T-helper 17 cell (primary cell): ENCODE data around the gene GRIK4. TPM values are rescaled to one million over a fixed set of nuclear protein-coding genes. Genes with fewer than 3 reads are reported as not detected.

Experiments
- ATAC-seq: fragments of 150-1000 bp; cut with Tn5 transposase; 2 replicates; pipeline ENCODE4 v1.10.0; 2021; ENCODE audit warnings: mild to moderate bottlenecking, moderate library complexity
- DNase-seq, 3 donors: peaks; one replicate each; pipeline versions ENCODE4 v3.0.0 to v3.0.0-alpha.2; 2020 to 2021
- H3K9me3 ChIP-seq: one replicate; pipeline ENCODE4 v1.7.0; 2013; ENCODE audit warnings: low read length, mild to moderate bottlenecking; ENCODE audit not compliant: control insufficient read depth, poor library complexity, severe bottlenecking
- H3K27ac Mint-ChIP-seq: one replicate; pipeline ENCODE4 v1.8.0; 2022; ENCODE audit warnings: mild to moderate bottlenecking, moderate library complexity, mixed read lengths
- H3K27me3 Mint-ChIP-seq: one replicate; pipeline ENCODE4 v1.8.0; 2022; ENCODE audit warnings: mixed read lengths
- H3K36me3 Mint-ChIP-seq: one replicate; pipeline ENCODE4 v1.8.0; 2022; ENCODE audit warnings: low read depth, mixed read lengths
- H3K4me1 Mint-ChIP-seq: one replicate; pipeline ENCODE4 v1.8.0; 2022; ENCODE audit warnings: mild to moderate bottlenecking, mixed read lengths
- H3K4me3 Mint-ChIP-seq: one replicate; pipeline ENCODE4 v1.8.0; 2022; ENCODE audit warnings: mild to moderate bottlenecking, moderate library complexity, mixed read lengths
- total RNA-seq, 4 donors: library from RNA in 2 of 4; stranded (reverse) in 2 of 4; gene quantifications; one replicate each; pipeline ENCODE4 v1.2.3 and lab custom pipeline; 2022 to 2026

GRIK4 gene
- total RNA-seq, 2 donors from 2014 or later: 0.05 to 0.10 TPM

DNA sequence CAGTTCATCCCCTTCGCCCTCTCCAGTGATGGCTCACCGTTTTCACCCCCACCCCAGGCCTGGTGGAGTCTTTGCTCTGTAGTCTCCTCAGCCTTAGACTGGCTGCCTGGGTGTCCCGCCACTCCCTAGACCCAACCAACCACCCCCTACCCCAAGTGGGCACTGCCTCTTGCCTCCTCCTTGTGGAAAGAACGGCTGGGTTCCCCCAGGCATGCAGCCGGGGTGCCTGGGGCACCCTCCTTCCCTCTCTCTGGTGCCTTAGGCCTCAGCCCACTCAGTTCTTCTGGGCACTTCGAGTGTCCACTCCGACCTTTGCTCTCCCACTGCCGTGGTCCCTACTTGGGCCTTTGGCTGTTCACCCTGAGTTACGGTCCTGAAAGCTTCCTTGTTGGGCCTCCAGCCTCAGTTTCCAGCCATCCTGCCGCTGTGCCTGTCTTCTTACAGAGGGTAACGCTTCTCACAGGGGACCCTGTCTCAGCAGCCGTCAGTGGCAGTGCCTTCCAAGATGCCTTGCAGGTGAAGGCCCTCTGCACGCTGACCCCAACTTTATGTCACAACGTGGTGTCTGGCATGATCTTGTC is 3.1 kb downstream of the GRIK4 start:
- H3K36me3 Mint-ChIP-seq: peaks cover 6% of the 10 kb centered on the region
- no peak for DNase-seq
- H3K4me1 Mint-ChIP-seq: peaks cover 9% of the 10 kb centered on the region
- ATAC-seq: no peak
- no peak overlapping the region for H3K27ac Mint-ChIP-seq
- no peaks in the 10 kb centered on the region for H3K9me3 ChIP-seq
- peaks cover 68% of the 10 kb centered on the region for H3K27me3 Mint-ChIP-seq
- peak overlapping the region; percentile 51 for H3K4me3 Mint-ChIP-seq

DNA sequence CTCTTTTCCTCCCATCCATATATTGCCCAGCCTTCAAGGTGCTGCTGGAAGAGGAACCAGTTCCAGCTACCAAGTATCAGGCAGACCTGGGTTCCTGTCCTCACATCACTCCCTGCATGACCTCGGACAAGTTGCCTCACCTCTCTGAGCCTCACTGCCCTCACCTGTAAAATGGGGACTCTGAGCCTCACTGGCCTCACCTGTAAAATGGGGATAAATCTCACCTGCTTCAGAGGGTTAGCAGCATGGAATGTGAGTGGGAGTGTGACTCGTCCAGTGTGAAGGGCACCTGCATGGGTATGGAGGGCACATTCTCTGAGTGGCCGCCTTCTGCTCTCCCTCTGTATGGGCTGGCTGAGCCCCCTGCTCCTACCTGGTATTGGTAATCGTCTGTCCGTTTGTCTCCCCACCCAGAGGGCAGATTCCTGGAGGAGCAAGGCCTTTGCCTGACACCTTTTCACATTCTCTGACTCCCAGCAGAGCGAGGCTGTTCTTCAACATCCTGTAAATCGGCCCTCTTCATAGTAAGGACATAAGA is 3.7 kb downstream of the GRIK4 start:
- H3K9me3 ChIP-seq: no peaks in the 10 kb centered on the region
- Mint-ChIP-seq H3K36me3 (peaks cover 6% of the 10 kb centered on the region), H3K27me3 (peaks cover 65% of the 10 kb centered on the region), H3K4me1 (peaks cover 9% of the 10 kb centered on the region), H3K4me3 (no peak overlapping the region), H3K27ac (no peak overlapping the region)
- ATAC-seq: no peak
- DNase-seq: no peak

DNA sequence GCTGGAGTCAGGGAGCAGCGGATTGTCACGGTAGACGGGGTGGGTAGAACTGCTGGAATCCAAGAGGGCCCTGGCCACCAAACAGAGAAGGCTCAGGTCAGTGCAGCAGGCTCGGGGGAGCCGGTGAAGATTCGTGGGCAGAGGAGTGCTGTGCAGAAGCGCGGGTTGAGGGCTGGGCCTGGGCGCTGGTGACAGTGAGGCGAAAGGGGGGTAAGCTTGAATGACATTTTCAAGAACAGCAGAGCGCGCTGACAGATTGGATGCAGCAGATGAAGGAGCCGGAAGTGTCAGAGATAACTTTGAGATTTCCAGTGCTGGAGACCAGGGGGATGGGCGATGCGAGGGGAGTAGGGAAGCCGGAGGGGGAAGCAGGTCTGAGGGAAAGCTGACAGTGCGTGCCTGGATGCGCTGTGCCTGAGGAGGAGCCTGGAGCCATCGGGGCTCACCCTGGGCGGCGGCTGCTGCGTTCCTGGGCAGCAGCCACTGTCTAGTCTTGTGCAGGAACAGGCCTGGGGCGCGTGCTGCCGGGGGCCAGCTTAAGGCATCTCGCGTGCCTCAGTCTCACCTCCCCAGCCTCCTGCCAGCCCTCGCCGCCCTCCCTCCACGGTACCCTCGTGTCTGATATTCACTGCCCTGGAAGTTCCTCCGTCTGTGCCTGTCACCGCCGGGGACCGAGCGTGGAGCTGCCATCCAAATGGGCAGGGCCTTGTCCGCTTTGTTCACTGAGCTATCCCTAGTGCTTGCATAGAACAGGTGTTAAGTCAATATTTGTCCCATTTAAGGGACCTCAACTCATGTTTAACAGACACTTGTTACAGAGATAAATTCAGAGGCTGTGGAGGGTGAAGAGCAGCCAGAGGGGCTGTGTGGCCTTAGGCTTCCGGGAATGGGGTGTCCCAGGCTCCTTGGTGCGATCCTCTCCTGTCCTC is 5.2 kb downstream of the GRIK4 start:
- no peak for ATAC-seq

DNA sequence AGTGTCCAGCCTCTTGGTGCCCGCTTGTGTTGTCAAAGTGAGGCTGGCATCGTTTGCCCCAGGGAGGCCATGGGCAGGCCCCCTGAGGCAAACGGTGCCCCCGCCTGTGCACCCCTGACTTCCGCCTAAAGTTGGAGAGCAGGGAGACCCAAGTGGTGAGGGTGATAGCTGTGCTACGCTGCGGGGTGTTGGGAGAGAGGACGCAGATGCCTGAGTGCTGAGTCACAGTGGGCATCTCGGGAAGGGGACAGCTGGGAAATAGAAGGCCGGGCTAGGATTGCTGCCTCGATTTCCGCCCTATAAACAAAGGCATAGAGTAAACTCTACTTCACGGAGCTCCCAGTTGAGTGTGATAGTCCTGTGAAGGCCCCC is 5.8 kb downstream of the GRIK4 start:
- Mint-ChIP-seq H3K27ac (no peak overlapping the region), H3K27me3 (peaks cover 72% of the 10 kb centered on the region), H3K4me1 (peaks cover 7% of the 10 kb centered on the region), H3K36me3 (peaks cover 4% of the 10 kb centered on the region), H3K4me3 (no peak overlapping the region)
- no peak for ATAC-seq
- H3K9me3 ChIP-seq: no peaks in the 10 kb centered on the region
- no peak for DNase-seq

More for the DNA sequence above, 5.2 kb downstream of the GRIK4 start:
- DNase-seq: no peak
- no peaks in the 10 kb centered on the region for H3K9me3 ChIP-seq
- Mint-ChIP-seq H3K27me3 (peaks cover 66% of the 10 kb centered on the region), H3K36me3 (peaks cover 4% of the 10 kb centered on the region), H3K4me1 (peaks cover 7% of the 10 kb centered on the region), H3K27ac (no peak overlapping the region), H3K4me3 (no peak overlapping the region)

DNA sequence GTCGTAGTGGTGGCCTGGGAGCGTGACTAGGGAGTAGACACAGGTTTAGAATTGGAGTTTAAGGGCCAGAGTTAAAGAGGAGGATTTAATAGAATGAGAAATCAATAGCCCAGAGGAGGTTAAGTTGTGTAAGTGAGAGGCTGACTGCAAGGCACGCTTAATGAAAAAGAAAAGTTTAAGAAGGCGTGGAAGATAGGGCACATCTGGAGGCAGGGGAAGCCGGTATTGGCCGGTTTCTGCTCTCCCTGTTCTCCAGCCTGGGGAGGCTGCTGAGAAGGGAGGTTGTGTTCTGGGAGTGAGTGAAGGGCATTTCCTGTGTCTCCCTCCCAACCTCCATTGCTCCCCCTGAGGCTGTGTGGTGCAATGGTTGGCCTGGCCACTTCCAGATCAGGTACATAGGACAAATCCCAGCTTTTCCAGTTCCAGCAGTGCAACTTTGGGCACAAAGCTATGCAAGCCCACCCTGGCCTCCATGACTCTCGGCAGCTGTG is 6.3 kb downstream of the GRIK4 start:
- no peak for DNase-seq
- no peaks in the 10 kb centered on the region for H3K9me3 ChIP-seq
- peaks cover 75% of the 10 kb centered on the region for H3K27me3 Mint-ChIP-seq
- H3K36me3 Mint-ChIP-seq: peaks cover 4% of the 10 kb centered on the region
- ATAC-seq: no peak
- H3K27ac Mint-ChIP-seq: no peak overlapping the region
- H3K4me3 Mint-ChIP-seq: no peak overlapping the region
- H3K4me1 Mint-ChIP-seq: peaks cover 7% of the 10 kb centered on the region

DNA sequence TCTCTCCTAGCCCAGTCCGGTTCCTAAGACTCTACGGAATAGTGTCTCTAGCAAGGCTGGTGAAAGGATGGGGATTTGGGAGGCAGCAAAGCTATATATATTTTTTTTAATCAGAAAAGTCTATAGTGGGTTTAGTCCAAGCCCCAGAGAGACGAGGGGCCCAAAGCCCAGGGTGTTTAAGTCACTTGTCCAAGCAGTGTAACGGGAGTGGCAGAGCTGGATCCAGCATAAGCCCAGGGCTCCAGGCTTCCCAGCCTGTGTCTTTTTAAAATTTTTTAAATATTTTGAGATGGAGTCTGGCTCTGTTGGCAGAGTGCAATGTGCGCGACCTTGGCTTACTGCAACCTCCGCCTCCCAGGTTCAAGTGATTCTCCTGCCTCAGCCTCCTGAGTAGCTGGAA is 6.8 kb downstream of the GRIK4 start:
- H3K27me3 Mint-ChIP-seq: peaks cover 72% of the 10 kb centered on the region
- H3K27ac Mint-ChIP-seq: no peak overlapping the region
- peaks cover 7% of the 10 kb centered on the region for H3K4me1 Mint-ChIP-seq
- H3K36me3 Mint-ChIP-seq: peaks cover 4% of the 10 kb centered on the region
- ATAC-seq (no peak), DNase-seq (no peak)
- no peak overlapping the region for H3K4me3 Mint-ChIP-seq
- H3K9me3 ChIP-seq: no peaks in the 10 kb centered on the region

DNA sequence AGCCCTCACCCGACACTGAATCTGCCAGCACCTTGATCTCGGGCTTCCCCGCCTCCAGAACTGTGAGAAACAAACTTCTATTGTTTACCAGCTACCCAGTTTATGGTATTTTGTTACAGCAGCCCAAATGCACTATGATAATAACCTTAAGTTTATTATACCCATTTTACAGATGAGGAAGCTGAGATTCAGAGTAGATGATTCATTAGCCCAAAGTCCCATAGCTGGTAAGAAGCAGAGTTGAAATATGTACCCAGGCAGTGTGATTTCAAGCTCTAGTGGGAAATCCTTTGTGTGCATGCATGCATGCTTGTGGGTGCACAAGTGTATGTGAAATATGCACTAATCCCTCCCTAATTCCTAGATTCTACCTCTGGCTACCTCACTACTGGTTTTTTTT is 7.9 kb downstream of the GRIK4 start:
- Mint-ChIP-seq H3K4me1 (peaks cover 7% of the 10 kb centered on the region), H3K27me3 (peaks cover 68% of the 10 kb centered on the region), H3K27ac (no peak overlapping the region), H3K4me3 (no peak overlapping the region), H3K36me3 (peaks cover 4% of the 10 kb centered on the region)
- H3K9me3 ChIP-seq: no peaks in the 10 kb centered on the region
- DNase-seq (no peak), ATAC-seq (no peak)

DNA sequence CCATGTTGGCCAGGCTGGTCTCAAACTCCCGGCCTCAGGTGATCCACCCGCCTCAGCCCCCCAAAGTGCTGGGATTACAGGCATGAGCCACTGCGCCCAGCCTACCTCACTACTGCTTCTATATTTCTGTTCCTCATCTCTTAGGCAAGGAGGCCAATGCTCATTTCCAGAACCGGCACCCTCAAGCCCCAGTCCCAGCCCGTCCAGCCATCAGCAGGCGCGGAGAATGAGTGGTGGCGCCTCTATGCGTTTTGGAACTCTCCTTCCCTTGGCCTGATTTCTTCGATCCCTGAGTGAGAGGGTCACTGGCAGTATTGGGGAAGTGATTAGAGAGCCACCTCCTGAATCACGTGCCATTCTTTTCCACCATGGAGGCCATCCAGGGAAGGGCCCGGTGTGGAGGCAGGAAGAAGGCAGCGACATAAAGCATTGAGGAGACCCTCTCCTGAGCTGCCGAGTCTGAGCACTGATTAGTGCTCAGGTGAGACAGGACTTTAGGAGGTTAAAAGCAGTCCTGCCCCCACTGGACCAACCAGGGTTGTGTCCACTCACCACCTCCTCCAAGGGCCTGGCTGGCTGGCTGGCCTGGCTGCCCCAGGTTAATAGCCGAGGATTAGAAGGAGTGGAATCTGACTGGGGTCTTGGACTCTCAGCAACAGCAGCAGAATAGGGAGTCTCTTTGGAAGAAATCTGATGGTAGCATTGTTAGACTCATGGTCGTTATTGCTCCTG is 8.7 kb downstream of the GRIK4 start:
- peaks cover 4% of the 10 kb centered on the region for H3K36me3 Mint-ChIP-seq

DNA sequence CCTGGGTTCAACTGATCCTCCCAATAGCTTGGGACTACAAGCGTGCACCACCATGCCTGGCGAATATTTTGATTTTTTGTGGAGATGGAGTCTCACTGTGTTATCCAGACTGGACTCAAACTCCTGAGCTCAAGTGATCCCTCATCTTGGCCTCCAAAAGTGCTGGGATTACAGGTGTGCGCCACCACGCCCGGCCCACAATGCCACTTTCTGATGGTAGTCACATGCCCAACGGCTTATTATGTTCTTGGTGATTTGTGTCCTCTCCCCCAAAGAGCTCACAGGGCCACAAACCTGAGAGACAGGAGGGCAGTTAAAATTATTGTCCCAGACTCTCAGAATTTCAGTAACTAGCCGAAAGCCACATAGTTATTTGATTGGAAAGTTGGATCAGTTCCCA is 9.6 kb downstream of the GRIK4 start:
- DNase-seq (no peak), ATAC-seq (no peak)
- no peaks in the 10 kb centered on the region for H3K9me3 ChIP-seq
- no peak overlapping the region for H3K27ac Mint-ChIP-seq
- no peak overlapping the region for H3K4me3 Mint-ChIP-seq
- H3K36me3 Mint-ChIP-seq: peaks cover under 1% of the 10 kb centered on the region
- peaks cover 2% of the 10 kb centered on the region for H3K4me1 Mint-ChIP-seq
- peaks cover 67% of the 10 kb centered on the region for H3K27me3 Mint-ChIP-seq

More for the DNA sequence above, 8.7 kb downstream of the GRIK4 start:
- DNase-seq: no peak
- no peaks in the 10 kb centered on the region for H3K9me3 ChIP-seq
- H3K27ac Mint-ChIP-seq: no peak overlapping the region
- ATAC-seq: no peak
- H3K4me3 Mint-ChIP-seq: no peak overlapping the region
- peaks cover 68% of the 10 kb centered on the region for H3K27me3 Mint-ChIP-seq
- H3K4me1 Mint-ChIP-seq: peaks cover 7% of the 10 kb centered on the region

DNA sequence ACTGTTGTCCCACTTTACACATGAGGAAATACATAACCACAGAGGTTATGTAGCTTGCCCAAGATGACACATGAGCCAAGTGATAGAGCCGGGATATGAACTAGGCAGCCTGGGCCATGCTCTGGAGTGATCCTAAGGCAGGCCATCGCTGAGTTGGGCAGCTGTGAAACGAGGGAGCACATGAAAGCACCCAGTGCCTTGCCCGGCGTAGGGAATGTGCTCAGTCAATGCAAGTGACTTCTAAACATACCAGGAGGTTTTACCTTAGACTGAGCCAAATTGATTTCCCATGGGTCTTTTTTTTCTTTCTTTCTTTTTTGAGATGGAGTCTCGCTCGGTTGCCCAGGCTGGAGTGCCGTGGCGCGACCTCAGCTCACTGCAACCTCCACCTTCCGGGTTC is 10.5 kb downstream of the GRIK4 start:
- H3K36me3 Mint-ChIP-seq: no peaks in the 10 kb centered on the region
- H3K9me3 ChIP-seq: no peaks in the 10 kb centered on the region
- peaks cover 60% of the 10 kb centered on the region for H3K27me3 Mint-ChIP-seq
- H3K27ac Mint-ChIP-seq: no peak overlapping the region
- no peak overlapping the region for H3K4me3 Mint-ChIP-seq
- ATAC-seq (no peak), DNase-seq (no peak)
- no peaks in the 10 kb centered on the region for H3K4me1 Mint-ChIP-seq

DNA sequence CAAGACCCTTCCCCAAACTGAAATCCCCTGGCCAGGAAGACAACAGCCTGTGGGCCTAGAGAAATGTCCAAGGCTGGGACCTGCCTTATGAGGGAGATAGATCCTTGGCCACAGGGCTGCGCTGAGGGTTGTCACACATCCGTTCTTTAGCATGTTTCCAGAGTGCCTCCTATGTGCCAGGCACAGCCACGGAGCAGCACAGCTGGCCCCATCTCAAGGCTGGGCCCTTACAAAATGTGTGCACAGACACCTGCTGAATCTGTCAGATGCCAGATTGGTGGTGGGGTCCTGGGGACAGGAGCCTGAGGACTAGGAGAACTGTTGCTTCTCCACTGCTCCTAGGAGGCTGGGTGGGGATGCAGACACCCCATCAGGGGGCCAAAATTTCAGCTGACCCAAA is 11.2 kb downstream of the GRIK4 start:
- no peak overlapping the region for H3K27ac Mint-ChIP-seq
- H3K36me3 Mint-ChIP-seq: no peaks in the 10 kb centered on the region
- no peak for ATAC-seq
- H3K27me3 Mint-ChIP-seq: peaks cover 53% of the 10 kb centered on the region
- H3K4me3 Mint-ChIP-seq: no peak overlapping the region
- no peak for DNase-seq
- no peaks in the 10 kb centered on the region for H3K9me3 ChIP-seq
- H3K4me1 Mint-ChIP-seq: no peaks in the 10 kb centered on the region

DNA sequence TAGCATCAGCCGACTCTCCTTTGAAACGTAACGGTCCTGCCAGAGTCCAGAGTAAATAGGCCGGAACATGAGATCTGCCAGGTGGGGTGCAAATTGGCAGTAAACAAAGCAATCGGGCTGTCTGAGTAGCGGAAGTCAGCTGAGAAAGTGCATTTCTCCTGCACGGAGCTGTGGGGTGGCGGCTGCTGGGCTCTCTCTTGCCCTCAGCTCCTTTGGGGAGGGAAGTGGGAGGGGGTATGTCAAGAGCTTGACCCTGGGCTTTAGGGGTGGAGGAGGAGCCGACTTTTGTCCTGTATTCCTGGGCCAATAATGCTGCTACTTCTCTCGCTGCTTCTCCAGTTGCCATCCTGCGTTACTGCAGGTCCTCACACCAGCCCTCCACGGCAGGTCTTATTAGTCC is 11.6 kb downstream of the GRIK4 start:
- no peaks in the 10 kb centered on the region for H3K9me3 ChIP-seq
- ATAC-seq (no peak), DNase-seq (no peak)
- no peaks in the 10 kb centered on the region for H3K36me3 Mint-ChIP-seq
- no peak overlapping the region for H3K27ac Mint-ChIP-seq
- H3K4me1 Mint-ChIP-seq: no peaks in the 10 kb centered on the region
- H3K27me3 Mint-ChIP-seq: peaks cover 50% of the 10 kb centered on the region
- H3K4me3 Mint-ChIP-seq: no peak overlapping the region

DNA sequence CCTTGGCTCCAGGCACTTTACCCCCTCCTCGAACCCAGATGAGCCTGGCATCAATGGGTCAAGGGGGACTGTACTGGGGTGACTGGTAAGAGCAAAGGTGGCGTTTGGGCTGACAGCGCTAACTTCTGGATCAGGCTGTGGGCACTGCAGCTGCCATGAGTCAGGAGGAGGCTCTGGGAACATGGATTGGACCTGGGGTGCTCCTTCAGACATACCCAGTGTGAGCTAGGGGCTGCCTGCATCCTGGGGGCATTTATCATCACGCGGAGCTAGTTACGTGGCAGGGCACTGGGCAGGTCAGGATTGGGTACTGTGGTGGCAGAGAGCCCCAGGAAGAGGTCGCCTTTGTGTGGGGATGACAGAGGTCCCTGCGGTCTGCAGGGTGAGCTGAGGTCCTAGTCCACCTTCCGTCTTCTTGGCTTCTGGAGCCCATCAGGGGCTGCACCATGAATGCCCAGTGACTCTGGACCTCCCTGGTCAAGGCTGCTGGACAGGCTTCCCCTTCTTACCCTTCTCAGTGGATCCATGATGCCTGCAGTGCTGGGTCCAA is 13.1 kb downstream of the GRIK4 start:
- Mint-ChIP-seq H3K27ac (no peak overlapping the region), H3K4me3 (no peak overlapping the region), H3K27me3 (peaks cover 61% of the 10 kb centered on the region), H3K4me1 (no peaks in the 10 kb centered on the region), H3K36me3 (no peaks in the 10 kb centered on the region)
- ATAC-seq (no peak), DNase-seq (no peak)
- H3K9me3 ChIP-seq: no peaks in the 10 kb centered on the region
